MM.1S (cell line): ENCODE data around the gene METTL9.
"Not testable (repeated sequence)": the region's sequence is repeated elsewhere in the genome, so short reads cannot be mapped to it uniquely, and the experiment has no call there.

Source experiments
- DNase-seq: peaks from one replicate; pipeline ENCODE4 v3.0.0-alpha.2; 2015
- H2AFZ ChIP-seq: fragments of 300-600 bp; sonication (generic); 2 replicates; pipeline ENCODE4 v1.6.0; 2016; ENCODE audit warnings: antibody characterized with exemption, low read length
- H3F3A ChIP-seq: fragments of 300-600 bp; sonication (generic); 2 replicates; pipeline ENCODE4 v1.6.1; 2016; ENCODE audit warnings: mild to moderate bottlenecking, antibody characterized with exemption, low read length, moderate library complexity, mixed read lengths; ENCODE audit not compliant: insufficient read depth
- H3K27ac ChIP-seq: fragments of 300-600 bp; sonication (generic); 2 replicates; pipeline ENCODE4 v1.5.1; 2016; ENCODE audit warnings: mild to moderate bottlenecking, low read length
- H3K27me3 ChIP-seq: fragments of 300-600 bp; sonication (generic); replicated peaks from 2 replicates; pipeline ENCODE4 v1.6.0; 2016; ENCODE audit warnings: low read length; ENCODE audit not compliant: insufficient read depth
- H3K36me3 ChIP-seq: fragments of 300-600 bp; sonication (generic); replicated peaks from 2 replicates; pipeline ENCODE4 v1.6.1; 2016; ENCODE audit warnings: mild to moderate bottlenecking, low read length, mixed read lengths; ENCODE audit not compliant: insufficient read depth
- H3K4me1 ChIP-seq: fragments of 300-600 bp; sonication (generic); 2 replicates; pipeline ENCODE4 v1.6.1; 2016; ENCODE audit warnings: low read length, mixed read lengths
- H3K4me2 ChIP-seq: fragments of 300-600 bp; sonication (generic); 2 replicates; pipeline ENCODE4 v1.6.0; 2016; ENCODE audit warnings: low read depth, low read length
- H3K4me3 ChIP-seq: fragments of 300-600 bp; sonication (generic); 2 replicates; pipeline ENCODE4 v1.5.1; 2016; ENCODE audit warnings: low read length, mixed read lengths
- H3K79me2 ChIP-seq: fragments of 300-600 bp; sonication (generic); 2 replicates; pipeline ENCODE4 v1.6.1; 2016; ENCODE audit warnings: mixed run types, low read length, mixed read lengths
- H3K9ac ChIP-seq: fragments of 300-600 bp; sonication (generic); 2 replicates; pipeline ENCODE4 v1.6.1; 2016; ENCODE audit warnings: low read length, mixed read lengths
- H3K9me2 ChIP-seq: fragments of 300-600 bp; sonication (generic); replicated peaks from 2 replicates; pipeline ENCODE4 v1.6.1; 2016; ENCODE audit warnings: mild to moderate bottlenecking, low read length, mixed read lengths; ENCODE audit not compliant: insufficient read depth
- H3K9me3 ChIP-seq: fragments of 300-600 bp; sonication (generic); replicated peaks from 2 replicates; pipeline ENCODE4 v1.6.1; 2016; ENCODE audit warnings: mild to moderate bottlenecking, low read length, mixed read lengths; ENCODE audit not compliant: insufficient read depth
- H4K20me1 ChIP-seq: fragments of 300-600 bp; sonication (generic); 2 replicates; pipeline ENCODE4 v1.6.1; 2016; ENCODE audit warnings: mild to moderate bottlenecking, low read length, moderate library complexity, mixed read lengths; ENCODE audit not compliant: insufficient read depth
- EZH2 ChIP-seq: fragments of 300-600 bp; sonication (generic); optimal IDR thresholded peaks from 2 replicates; pipeline ENCODE3; 2017; ENCODE audit warnings: low read depth, mild to moderate bottlenecking, antibody characterized with exemption, low read length, mixed read lengths
- EZH2phosphoT487 ChIP-seq: fragments of 300-600 bp; sonication (generic); IDR thresholded peaks from 2 replicates; pipeline ENCODE4 v1.6.1; 2018; ENCODE audit warnings: antibody characterized with exemption, low read length
- TF ChIP-seq, protein P1 (sequence below): fragments of 300-600 bp; sonication (generic); IDR thresholded peaks from 2 replicates; pipeline ENCODE4 v1.5.1; 2016; ENCODE audit warnings: antibody characterized with exemption, low read length, mixed read lengths

METTL9 gene

DNA sequence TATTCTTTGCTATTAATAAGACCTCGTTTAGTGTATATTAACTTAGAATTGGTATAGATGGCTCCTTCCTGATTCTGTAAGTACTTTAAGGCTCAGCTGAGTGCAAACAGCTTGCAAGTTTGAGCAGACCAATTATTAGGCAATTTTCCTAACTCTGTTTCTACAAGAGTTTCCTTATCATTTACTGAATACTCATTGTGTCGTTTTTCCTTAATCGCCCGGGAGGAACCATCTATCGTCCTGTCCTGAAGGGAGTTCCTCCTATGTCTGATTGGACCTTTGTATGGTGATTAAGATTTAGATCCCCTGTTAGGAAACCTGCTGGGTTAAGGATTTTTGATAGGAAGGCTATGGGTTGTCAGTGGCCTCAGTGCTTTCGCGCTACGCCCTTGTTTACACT, 32.0 kb downstream of the METTL9 start:
- not testable (repeated sequence) for DNase-seq, H3F3A ChIP-seq, H3K9me2 ChIP-seq, H3K4me2 ChIP-seq, H3K9ac ChIP-seq, H3K36me3 ChIP-seq, H3K27ac ChIP-seq, H3K9me3 ChIP-seq, H3K4me1 ChIP-seq, H4K20me1 ChIP-seq, H3K27me3 ChIP-seq, H3K4me3 ChIP-seq, H2AFZ ChIP-seq, H3K79me2 ChIP-seq

DNA sequence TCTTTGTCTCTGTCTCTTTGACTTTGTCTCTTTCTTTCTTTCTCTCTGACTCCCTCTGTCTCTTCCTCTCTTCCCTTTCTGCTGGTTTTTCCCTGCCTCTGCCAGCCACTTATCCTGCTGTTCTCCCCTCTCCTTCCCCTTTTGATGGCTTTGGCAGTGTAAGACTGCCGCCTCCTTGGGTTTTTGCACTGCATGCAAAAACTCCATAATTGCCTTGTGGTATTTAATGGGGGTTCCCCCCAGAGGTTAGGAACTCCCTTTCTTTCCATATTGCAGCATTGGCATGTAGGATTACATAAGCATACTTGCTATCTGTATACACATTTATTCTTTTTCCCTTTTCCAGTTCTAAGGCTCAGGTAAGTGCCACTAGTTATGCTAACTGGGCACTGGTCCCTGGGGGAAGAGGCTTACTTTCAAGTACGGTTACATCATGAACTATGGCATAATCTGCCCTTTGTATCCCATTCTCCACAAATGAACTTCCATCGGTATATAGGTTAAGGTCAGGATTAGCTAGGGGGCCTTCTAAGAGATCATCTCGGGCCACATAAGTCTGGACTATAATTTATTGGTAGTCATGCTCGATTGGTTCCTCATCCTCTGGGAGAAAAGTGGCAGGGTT, 32.7 kb downstream of the METTL9 start:
- H3K4me3 ChIP-seq, H3K27ac ChIP-seq, H3K4me2 ChIP-seq, H3F3A ChIP-seq, H3K79me2 ChIP-seq, H3K27me3 ChIP-seq, H3K9ac ChIP-seq, H4K20me1 ChIP-seq, H3K9me3 ChIP-seq, H3K36me3 ChIP-seq, H3K4me1 ChIP-seq, H3K9me2 ChIP-seq, DNase-seq, H2AFZ ChIP-seq: not testable (repeated sequence)

DNA sequence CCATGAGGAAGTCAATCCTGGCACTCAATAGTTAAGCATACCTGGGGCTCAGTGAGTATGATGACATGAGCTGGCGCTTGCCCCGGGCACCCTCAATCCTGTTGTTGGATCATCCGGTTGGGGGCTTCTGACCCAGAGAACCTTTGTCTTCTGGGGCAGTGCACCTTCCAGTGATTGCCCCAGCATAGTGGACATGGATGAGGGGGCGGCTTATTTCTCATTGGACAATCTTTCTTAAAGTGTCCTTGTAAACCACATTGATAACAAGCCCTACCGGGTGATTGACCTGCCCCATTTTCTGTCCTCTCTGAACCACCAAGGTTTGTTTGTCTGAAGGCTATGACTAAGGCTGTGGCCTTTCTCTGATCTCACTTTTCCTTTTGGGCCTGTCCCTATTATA, 34.8 kb downstream of the METTL9 start:
- H3K9ac ChIP-seq, result no peak overlapping the region
- no peak overlapping the region for H3K4me2 ChIP-seq
- no peaks in the 10 kb centered on the region; the same call in 1 of the 2 replicates for H3F3A ChIP-seq
- no peaks in the 10 kb centered on the region for H3K27me3 ChIP-seq
- H3K36me3 ChIP-seq, result peaks cover 1% of the 10 kb centered on the region; the same call in 1 of the 2 replicates
- TF ChIP-seq EZH2phosphoT487 (no peak), EZH2 (no peak)
- TF ChIP-seq, protein P1, sequence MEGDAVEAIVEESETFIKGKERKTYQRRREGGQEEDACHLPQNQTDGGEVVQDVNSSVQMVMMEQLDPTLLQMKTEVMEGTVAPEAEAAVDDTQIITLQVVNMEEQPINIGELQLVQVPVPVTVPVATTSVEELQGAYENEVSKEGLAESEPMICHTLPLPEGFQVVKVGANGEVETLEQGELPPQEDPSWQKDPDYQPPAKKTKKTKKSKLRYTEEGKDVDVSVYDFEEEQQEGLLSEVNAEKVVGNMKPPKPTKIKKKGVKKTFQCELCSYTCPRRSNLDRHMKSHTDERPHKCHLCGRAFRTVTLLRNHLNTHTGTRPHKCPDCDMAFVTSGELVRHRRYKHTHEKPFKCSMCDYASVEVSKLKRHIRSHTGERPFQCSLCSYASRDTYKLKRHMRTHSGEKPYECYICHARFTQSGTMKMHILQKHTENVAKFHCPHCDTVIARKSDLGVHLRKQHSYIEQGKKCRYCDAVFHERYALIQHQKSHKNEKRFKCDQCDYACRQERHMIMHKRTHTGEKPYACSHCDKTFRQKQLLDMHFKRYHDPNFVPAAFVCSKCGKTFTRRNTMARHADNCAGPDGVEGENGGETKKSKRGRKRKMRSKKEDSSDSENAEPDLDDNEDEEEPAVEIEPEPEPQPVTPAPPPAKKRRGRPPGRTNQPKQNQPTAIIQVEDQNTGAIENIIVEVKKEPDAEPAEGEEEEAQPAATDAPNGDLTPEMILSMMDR, result no peak
- H3K27ac ChIP-seq, result no peak overlapping the region
- H3K9me3 ChIP-seq, result no peaks in the 10 kb centered on the region
- no peak overlapping the region for H2AFZ ChIP-seq
- no peaks in the 10 kb centered on the region for H4K20me1 ChIP-seq
- H3K4me1 ChIP-seq, result no peaks in the 10 kb centered on the region
- H3K79me2 ChIP-seq, result no peaks in the 10 kb centered on the region
- no peaks in the 10 kb centered on the region for H3K9me2 ChIP-seq
- no peak overlapping the region for H3K4me3 ChIP-seq
- DNase-seq, result no peak

DNA sequence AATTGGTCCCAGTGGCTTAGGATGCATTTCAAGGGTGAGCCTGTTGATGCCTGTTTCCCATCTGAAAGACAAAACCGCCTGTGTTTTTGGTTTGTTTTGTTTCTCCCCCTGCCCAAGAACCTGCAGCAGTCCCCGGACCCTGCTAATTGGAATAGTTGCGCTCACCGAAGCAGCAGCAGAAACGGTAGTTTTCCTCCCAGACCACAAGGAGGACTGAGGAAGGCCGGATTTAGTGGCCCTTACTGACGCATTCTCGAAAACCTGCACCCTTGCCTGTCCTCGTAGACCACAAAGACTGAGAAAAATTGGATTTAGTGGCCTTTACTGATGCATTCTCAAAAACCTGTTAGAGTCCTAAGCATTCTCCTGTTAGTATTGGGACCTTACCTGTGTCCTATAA, 36.3 kb downstream of the METTL9 start:
- H3K4me1 ChIP-seq, H3K9ac ChIP-seq, H3F3A ChIP-seq, H3K9me3 ChIP-seq, H3K4me3 ChIP-seq, H3K27me3 ChIP-seq, H3K4me2 ChIP-seq, H3K36me3 ChIP-seq, H3K79me2 ChIP-seq, H3K9me2 ChIP-seq, DNase-seq, H4K20me1 ChIP-seq, H2AFZ ChIP-seq, H3K27ac ChIP-seq: not testable (repeated sequence)
